GM18499 (cell line): ENCODE data around the gene SBSN.

Source experiments
- ATAC-seq: cut with Tn5 transposase; IDR thresholded peaks from one replicate; pipeline ENCODE4 v1.9.1; 2021; ENCODE audit warnings: moderate number of reproducible peaks; ENCODE audit not compliant: insufficient read depth, unreplicated experiment

Gene SBSN

GRCh38 chr19:35528218-35529038 lies at the start of gene SBSN:
TSS of gene SBSN (minus strand) at chr19:35528311. CDS start at chr19:35528281, 30 bp downstream.
- no peak for ATAC-seq

GRCh38 chr19:35571406-35571965 lies 43.4 kb upstream of the SBSN start:
- no peak for ATAC-seq

- no peak for ATAC-seq
Measured at GRCh38 chr19:35569281-35569781, 41.2 kb upstream of the SBSN start.

GRCh38 chr19:35566738-35567137 lies 38.6 kb upstream of the SBSN start:
- ATAC-seq = no peak

GRCh38 chr19:35565016-35565856 lies 37.1 kb upstream of the SBSN start:
- ATAC-seq = no peak

GRCh38 chr19:35563207-35563829 lies 35.2 kb upstream of the SBSN start, which contains the start of gene ATP4A:
TSS of gene ATP4A (minus strand) at chr19:35563658. CDS start at chr19:35563629, 29 bp downstream.
- ATAC-seq = no peak

- no peak for ATAC-seq
Measured at GRCh38 chr19:35562776-35563175, 34.7 kb upstream of the SBSN start.

- ATAC-seq = no peak
Measured at GRCh38 chr19:35562336-35562735, 34.2 kb upstream of the SBSN start.

- no peak for ATAC-seq
Measured at GRCh38 chr19:35561436-35561835, 33.3 kb upstream of the SBSN start.

GRCh38 chr19:35560677-35561076 lies 32.6 kb upstream of the SBSN start:
- no peak for ATAC-seq

- no peak for ATAC-seq
Measured at GRCh38 chr19:35560271-35560670, 32.2 kb upstream of the SBSN start.

- ATAC-seq = no peak
Measured at GRCh38 chr19:35559781-35560180, 31.7 kb upstream of the SBSN start.

GRCh38 chr19:35559281-35559659 lies 31.2 kb upstream of the SBSN start:
- ATAC-seq = no peak

- no peak for ATAC-seq
Measured at GRCh38 chr19:35558400-35559280, 30.5 kb upstream of the SBSN start.

GRCh38 chr19:35557539-35558399 lies 29.7 kb upstream of the SBSN start:
- no peak for ATAC-seq

- ATAC-seq = no peak
Measured at GRCh38 chr19:35556846-35557538, 28.9 kb upstream of the SBSN start.

- no peak for ATAC-seq
Measured at GRCh38 chr19:35556025-35556590, 28.0 kb upstream of the SBSN start.
